ENCODE results near the gene CLEC16A.
"Not testable (repeated sequence)": the region's sequence is repeated elsewhere in the genome, so short reads cannot be mapped to it uniquely, and the experiment has no call there.

The CLEC16A gene

DNA sequence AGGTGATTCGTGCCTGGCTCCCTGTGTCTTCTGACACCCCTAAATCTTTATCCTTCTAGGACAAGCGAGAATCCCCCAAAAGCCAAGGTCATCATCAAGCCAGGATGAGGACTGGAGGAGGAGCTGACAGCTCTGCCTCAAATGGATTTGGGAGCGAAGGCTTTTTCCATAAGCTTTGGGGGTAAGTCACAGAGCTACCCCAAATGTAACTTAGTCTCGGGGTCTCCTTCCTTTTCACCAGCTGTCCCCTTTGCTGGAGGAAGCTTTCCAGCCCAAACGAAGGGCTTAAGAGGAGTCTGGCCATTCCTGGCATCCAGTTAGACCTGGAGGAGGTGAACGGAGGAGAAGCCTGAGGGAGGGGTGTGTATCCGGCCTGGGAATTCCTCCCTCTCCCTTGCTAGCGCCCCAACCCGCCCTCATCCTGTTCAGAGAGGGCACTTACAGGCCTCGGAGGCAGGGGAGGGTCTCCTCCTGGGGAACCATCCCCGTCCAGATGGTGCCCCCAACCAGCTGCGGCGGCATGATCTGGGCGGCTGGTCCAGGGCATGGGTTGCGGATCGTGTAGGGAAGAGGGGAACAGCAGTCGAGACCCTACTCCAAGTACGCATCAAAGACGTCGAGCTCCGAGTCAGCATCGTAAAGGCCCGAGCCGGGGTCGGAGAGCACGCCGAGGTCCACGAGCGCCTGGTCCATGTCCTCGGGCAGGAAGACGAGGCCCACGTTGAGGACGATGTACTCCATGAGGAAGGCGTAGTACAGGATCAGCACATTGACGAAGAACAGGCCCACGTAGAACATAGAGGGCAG lies 3.0 kb upstream of the CLEC16A start:
- Histone ChIP-seq H3K27ac (ENCODE audit: low read length) (no peak overlapping the region), H3K4me1 (ENCODE audit: control insufficient read depth, insufficient read depth, low read length) (peaks cover 7% of the 10 kb centered on the region; the same call in 1 of the 2 replicates), H3K36me3 (ENCODE audit: control insufficient read depth, insufficient read depth, low read length) (no peaks in the 10 kb centered on the region), H3K9me3 (ENCODE audit: control insufficient read depth, insufficient read depth, low read length) (no peaks in the 10 kb centered on the region), H3K4me3 (ENCODE audit: low read length) (peak overlapping the region; percentile 61; the same call in 1 of the 2 replicates), H3K27me3 (ENCODE audit: control insufficient read depth, insufficient read depth, low read length) (no peaks in the 10 kb centered on the region)
- DNase-seq (ENCODE audit: low read depth, low spot score), result no peak
- WGBS (ENCODE audit: insufficient coverage, insufficient read length), result no CpG with 5 or more reads among the region's 36 CpGs

DNA sequence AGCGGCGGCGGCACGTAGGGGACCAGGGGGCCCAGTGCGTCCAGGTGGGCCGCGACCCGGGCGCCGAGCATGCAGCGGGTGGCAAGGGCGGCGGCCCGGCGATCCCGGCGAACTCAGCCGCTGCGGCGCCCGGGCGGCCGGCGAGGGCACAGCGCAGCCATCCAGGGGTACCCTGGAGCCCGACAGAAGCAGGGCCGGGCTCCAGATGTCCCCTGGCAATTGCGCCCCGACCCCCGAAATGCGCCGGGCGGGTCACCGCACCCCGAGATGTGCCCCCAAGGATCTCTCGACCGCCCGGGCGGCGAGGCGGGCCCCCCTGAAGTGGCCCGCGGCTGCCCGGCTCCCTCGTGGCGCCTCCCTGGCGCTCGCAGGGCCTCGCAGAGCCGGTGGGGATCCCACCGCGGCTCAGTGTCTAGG lies 2.4 kb upstream of the CLEC16A start:
- not testable (repeated sequence) for DNase-seq (ENCODE audit: low read depth, low spot score); H3K27ac ChIP-seq (ENCODE audit: low read length); H3K36me3 ChIP-seq (ENCODE audit: control insufficient read depth, insufficient read depth, low read length); H3K4me1 ChIP-seq (ENCODE audit: control insufficient read depth, insufficient read depth, low read length); H3K27me3 ChIP-seq (ENCODE audit: control insufficient read depth, insufficient read depth, low read length); H3K9me3 ChIP-seq (ENCODE audit: control insufficient read depth, insufficient read depth, low read length)
- H3K4me3 ChIP-seq (ENCODE audit: low read length), result peak overlapping the region; percentile 61; the same call in 1 of the 2 replicates
- no CpG with 5 or more reads among the region's 52 CpGs for WGBS (ENCODE audit: insufficient coverage, insufficient read length)

DNA sequence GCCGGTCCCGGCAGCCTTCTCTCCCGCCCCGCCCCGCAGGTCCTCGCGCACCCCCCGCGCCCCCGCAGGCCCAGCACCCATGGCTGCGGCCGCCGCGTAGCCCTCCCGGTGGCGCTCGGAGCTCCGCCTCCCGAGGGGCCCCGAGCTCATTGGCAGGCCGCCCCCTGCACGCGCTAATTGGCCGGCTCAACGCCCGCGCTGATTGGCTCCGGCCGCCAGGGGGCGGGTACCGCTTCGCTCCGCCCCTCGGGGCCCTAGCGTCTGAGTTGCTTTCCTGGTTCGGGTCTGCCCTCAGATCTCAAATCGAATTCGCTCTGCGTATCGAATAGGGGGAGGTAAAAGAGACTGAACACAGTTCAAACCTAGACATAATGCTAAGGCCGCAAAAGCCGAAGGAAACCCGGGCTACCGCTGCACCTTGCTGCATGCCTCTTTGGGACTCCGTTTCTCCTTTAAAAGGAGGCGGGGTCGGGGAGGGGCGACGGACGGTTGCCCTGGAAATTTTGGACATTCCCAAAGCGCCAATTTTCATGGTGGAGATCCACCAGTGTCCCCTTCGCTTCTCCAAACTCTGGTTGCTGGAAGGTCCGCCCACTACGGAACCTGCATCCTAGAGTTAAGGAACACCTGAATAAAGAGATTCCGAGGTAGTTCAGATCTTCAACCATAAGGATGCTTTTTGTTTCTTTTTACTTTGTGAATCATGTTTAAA lies 1.9 kb upstream of the CLEC16A start, which contains the start of gene DEXI:
Gene DEXI, minus strand, starts transcription at position 117 of the 712 bp plus-strand sequence. CDS start 463 bp downstream, outside the sequence.
- Histone ChIP-seq H3K4me3 (ENCODE audit: low read length) (peak within 1 kb of the TSS; percentile 61; the same call in 1 of the 2 replicates), H3K36me3 (ENCODE audit: control insufficient read depth, insufficient read depth, low read length) (no peaks in the 10 kb centered on the region), H3K27me3 (ENCODE audit: control insufficient read depth, insufficient read depth, low read length) (no peaks in the 10 kb centered on the region), H3K27ac (ENCODE audit: low read length) (no peak within 1 kb of the TSS), H3K4me1 (ENCODE audit: control insufficient read depth, insufficient read depth, low read length) (peaks cover 10% of the 10 kb centered on the region; the same call in 1 of the 2 replicates), H3K9me3 (ENCODE audit: control insufficient read depth, insufficient read depth, low read length) (no peaks in the 10 kb centered on the region)
- peak; percentile 58 for DNase-seq (ENCODE audit: low read depth, low spot score)
- no CpG with 5 or more reads among the region's 55 CpGs for WGBS (ENCODE audit: insufficient coverage, insufficient read length)

DNA sequence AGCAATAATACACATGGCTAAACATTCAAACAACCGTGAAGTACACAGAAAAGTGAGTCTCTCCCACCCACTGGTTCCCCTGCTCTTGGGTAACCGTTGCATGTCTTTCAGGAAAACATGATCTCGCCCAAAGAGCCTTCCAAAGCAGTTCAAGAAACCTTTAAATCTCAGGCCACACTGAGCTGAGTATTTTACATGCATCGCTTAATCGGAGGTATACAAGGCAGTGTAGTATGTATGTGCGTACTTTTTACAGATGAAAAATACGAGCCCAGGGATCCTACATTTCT lies 1.4 kb upstream of the CLEC16A start:
- no peaks in the 10 kb centered on the region for H3K36me3 ChIP-seq (ENCODE audit: control insufficient read depth, insufficient read depth, low read length)
- WGBS (ENCODE audit: insufficient coverage, insufficient read length), result no CpG with 5 or more reads among the region's 7 CpGs
- H3K27me3 ChIP-seq (ENCODE audit: control insufficient read depth, insufficient read depth, low read length), result no peaks in the 10 kb centered on the region
- H3K9me3 ChIP-seq (ENCODE audit: control insufficient read depth, insufficient read depth, low read length), result no peaks in the 10 kb centered on the region
- no peak for DNase-seq (ENCODE audit: low read depth, low spot score)
- no peak overlapping the region for H3K4me3 ChIP-seq (ENCODE audit: low read length)
- H3K27ac ChIP-seq (ENCODE audit: low read length), result no peak overlapping the region
- H3K4me1 ChIP-seq (ENCODE audit: control insufficient read depth, insufficient read depth, low read length), result peaks cover 10% of the 10 kb centered on the region; the same call in 1 of the 2 replicates

DNA sequence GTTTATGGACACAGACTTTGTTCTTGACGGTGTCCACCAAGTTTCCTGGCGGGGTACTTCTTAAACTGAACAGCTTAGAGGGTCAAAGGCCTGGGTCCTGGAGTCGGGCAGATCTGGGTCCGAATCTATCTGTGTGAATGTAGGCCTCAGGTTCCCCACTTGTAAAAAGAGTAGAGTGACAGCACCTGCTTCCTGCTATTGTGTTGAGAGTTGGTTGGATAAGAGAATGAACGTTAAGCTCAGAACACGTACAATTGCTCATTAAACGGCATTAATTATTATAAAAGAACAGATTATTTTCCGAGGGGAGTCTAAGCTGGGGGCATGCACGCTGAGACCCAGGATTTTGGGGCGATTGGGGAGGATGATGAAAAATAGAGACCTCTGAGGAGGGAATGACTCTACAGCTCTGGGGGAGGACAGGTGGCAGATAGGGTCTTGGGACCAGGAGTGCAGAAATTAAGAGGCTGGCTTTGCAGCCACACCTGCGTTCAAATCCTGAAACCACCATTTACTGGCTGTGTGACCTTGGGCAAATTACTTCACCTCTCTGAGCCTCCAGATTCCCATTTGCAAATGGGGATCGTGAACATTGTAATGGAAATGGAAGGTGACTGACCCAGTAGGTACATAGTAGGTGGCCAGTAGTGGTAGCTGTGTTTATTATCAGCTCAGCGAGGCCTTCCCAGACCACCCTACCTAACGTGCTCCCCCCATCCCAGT lies 862 bp downstream of the CLEC16A start:
- H3K4me3 ChIP-seq (ENCODE audit: low read length), result peak overlapping the region; percentile 91; the same call in 1 of the 2 replicates
- DNase-seq (ENCODE audit: low read depth, low spot score), result no peak
- no CpG with 5 or more reads among the region's 14 CpGs for WGBS (ENCODE audit: insufficient coverage, insufficient read length)
- peaks cover 18% of the 10 kb centered on the region; the same call in 1 of the 2 replicates for H3K4me1 ChIP-seq (ENCODE audit: control insufficient read depth, insufficient read depth, low read length)
- H3K27me3 ChIP-seq (ENCODE audit: control insufficient read depth, insufficient read depth, low read length), result no peaks in the 10 kb centered on the region
- H3K27ac ChIP-seq (ENCODE audit: low read length), result no peak overlapping the region
- H3K36me3 ChIP-seq (ENCODE audit: control insufficient read depth, insufficient read depth, low read length), result no peaks in the 10 kb centered on the region
- H3K9me3 ChIP-seq (ENCODE audit: control insufficient read depth, insufficient read depth, low read length), result no peaks in the 10 kb centered on the region

DNA sequence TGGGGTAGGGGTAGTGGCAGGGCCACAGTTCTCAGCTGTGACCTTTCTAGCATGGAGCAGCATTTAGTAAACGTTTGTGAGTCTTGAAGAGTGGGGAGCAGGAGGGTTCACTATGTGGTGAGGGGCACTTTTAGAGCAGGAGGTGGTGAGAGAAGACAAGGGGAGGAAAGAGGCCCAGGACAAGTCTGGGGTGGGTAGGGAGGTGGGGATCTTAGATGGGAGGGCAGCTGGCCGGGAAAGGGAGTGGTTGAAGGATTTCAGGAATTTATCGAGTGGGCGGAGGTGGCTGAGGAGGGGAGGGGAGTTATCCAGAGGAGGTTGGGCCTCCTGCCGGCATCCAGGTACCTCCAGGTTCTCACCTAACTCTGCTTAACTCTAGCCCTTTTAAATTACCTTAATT lies 1.9 kb downstream of the CLEC16A start:
- no peak overlapping the region for H3K4me3 ChIP-seq (ENCODE audit: low read length)
- peaks cover 17% of the 10 kb centered on the region; the same call in 1 of the 2 replicates for H3K4me1 ChIP-seq (ENCODE audit: control insufficient read depth, insufficient read depth, low read length)
- DNase-seq (ENCODE audit: low read depth, low spot score), result no peak
- H3K9me3 ChIP-seq (ENCODE audit: control insufficient read depth, insufficient read depth, low read length), result no peaks in the 10 kb centered on the region
- no peaks in the 10 kb centered on the region for H3K27me3 ChIP-seq (ENCODE audit: control insufficient read depth, insufficient read depth, low read length)
- WGBS (ENCODE audit: insufficient coverage, insufficient read length), result no CpG with 5 or more reads among the region's 5 CpGs
- H3K36me3 ChIP-seq (ENCODE audit: control insufficient read depth, insufficient read depth, low read length), result no peaks in the 10 kb centered on the region
- H3K27ac ChIP-seq (ENCODE audit: low read length), result no peak overlapping the region

DNA sequence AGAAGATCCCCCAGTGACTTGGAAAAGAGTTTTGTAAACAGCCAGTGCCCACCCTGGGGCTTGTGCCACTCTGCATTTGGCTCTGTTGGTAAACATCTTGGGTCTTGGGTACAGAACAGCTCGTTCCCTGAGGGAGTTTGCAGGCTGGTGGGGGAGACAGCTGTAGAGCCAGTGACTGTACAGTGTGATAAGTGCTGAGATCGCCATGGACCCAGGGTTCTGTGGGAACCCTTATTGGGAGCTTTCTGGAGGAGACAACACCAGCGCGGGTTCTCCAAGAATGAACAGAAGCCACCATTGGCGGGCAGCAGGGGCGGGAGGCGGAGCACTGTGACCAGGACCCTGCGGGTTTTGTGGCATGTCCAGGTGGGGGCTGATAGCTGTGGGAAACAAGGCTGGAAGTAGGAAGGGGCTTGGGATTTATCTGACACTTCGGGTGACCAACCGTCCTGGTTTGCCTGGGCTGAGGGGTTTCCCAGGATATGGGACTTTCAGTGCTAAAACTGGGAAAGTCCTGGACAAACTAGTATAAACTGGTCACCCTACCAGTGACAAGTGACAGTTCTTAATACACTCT lies 2.9 kb downstream of the CLEC16A start:
- Histone ChIP-seq H3K4me3 (ENCODE audit: low read length) (no peak overlapping the region), H3K27me3 (ENCODE audit: control insufficient read depth, insufficient read depth, low read length) (no peaks in the 10 kb centered on the region), H3K27ac (ENCODE audit: low read length) (no peak overlapping the region), H3K36me3 (ENCODE audit: control insufficient read depth, insufficient read depth, low read length) (no peaks in the 10 kb centered on the region), H3K4me1 (ENCODE audit: control insufficient read depth, insufficient read depth, low read length) (peaks cover 17% of the 10 kb centered on the region; the same call in 1 of the 2 replicates), H3K9me3 (ENCODE audit: control insufficient read depth, insufficient read depth, low read length) (no peaks in the 10 kb centered on the region)
- WGBS (ENCODE audit: insufficient coverage, insufficient read length), result no CpG with 5 or more reads among the region's 10 CpGs
- no peak for DNase-seq (ENCODE audit: low read depth, low spot score)

DNA sequence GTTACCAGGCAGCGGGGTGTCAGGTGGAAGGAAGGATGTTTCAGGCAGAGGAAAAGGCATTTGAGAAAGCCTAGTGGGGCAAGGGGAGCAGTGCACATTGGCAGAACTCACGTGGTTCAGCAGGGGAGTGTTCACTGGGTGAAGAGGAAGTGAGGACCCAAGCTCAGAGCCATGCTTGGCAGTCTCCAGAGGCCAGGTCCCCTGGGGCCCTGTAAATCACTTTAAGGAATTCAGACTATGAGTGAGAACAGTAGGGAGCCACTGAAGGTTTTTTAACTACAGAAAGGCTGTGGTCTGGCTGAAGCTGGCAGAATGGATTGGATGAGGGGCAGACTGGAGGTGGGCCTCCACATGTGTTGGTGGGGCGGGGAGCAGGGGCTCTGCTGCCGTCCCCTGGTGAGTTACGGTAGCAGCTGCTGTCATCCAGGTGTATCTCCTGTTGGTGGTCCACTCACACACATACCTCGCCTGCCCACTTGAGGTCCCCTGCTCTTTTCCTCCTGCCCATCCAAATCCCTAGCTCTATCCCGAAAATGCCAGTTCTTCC lies 5.1 kb downstream of the CLEC16A start:
- Histone ChIP-seq H3K27me3 (ENCODE audit: control insufficient read depth, insufficient read depth, low read length) (no peaks in the 10 kb centered on the region), H3K4me1 (ENCODE audit: control insufficient read depth, insufficient read depth, low read length) (peaks cover 17% of the 10 kb centered on the region; the same call in 1 of the 2 replicates), H3K36me3 (ENCODE audit: control insufficient read depth, insufficient read depth, low read length) (no peaks in the 10 kb centered on the region), H3K4me3 (ENCODE audit: low read length) (no peak overlapping the region), H3K27ac (ENCODE audit: low read length) (no peak overlapping the region), H3K9me3 (ENCODE audit: control insufficient read depth, insufficient read depth, low read length) (no peaks in the 10 kb centered on the region)
- no CpG with 5 or more reads among the region's 7 CpGs for WGBS (ENCODE audit: insufficient coverage, insufficient read length)
- no peak for DNase-seq (ENCODE audit: low read depth, low spot score)

DNA sequence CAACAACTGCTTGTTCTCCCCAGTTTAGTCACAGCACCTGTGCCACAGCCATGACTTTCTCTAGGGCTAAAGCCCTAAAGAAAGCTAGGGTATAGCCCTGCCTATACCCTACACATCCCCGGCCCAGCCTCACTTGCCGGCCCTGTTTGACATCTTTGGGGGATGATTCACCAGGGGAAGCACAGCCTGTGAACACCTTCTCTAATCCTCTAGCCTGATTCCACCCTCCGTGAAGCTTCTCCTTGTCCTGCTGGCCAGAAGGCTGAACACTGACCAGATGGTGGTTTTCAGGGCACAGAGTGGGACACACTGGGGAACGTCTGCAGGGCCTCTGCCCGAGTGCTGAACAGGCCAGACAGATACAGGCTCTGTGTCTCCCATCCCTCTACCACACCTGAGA lies 6.0 kb downstream of the CLEC16A start:
- Histone ChIP-seq H3K9me3 (ENCODE audit: control insufficient read depth, insufficient read depth, low read length) (no peaks in the 10 kb centered on the region), H3K4me1 (ENCODE audit: control insufficient read depth, insufficient read depth, low read length) (peaks cover 17% of the 10 kb centered on the region; the same call in 1 of the 2 replicates), H3K27ac (ENCODE audit: low read length) (no peak overlapping the region), H3K4me3 (ENCODE audit: low read length) (no peak overlapping the region), H3K36me3 (ENCODE audit: control insufficient read depth, insufficient read depth, low read length) (no peaks in the 10 kb centered on the region), H3K27me3 (ENCODE audit: control insufficient read depth, insufficient read depth, low read length) (no peaks in the 10 kb centered on the region)
- no peak for DNase-seq (ENCODE audit: low read depth, low spot score)
- no CpG with 5 or more reads among the region's 5 CpGs for WGBS (ENCODE audit: insufficient coverage, insufficient read length)

DNA sequence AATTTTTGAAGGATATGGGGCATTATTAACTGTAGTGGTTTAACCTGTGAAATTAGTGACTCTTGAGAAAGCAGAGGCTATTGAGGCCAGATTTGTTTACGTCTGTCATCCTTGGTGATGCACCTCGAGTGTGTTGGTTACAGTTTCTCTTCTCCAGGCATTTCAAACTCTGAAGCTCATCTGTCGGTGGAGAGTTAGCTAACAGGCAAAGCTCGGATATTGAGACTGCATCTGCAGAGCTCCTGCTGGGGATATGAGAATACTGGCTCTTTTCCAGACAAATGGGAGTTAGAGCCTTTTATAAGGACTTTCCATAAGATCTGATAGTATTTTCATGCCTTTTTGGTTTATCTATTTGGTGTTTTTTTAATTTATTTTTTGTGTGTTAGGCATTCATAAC lies 6.7 kb downstream of the CLEC16A start:
- Histone ChIP-seq H3K9me3 (ENCODE audit: control insufficient read depth, insufficient read depth, low read length) (no peaks in the 10 kb centered on the region), H3K27ac (ENCODE audit: low read length) (no peak overlapping the region), H3K4me1 (ENCODE audit: control insufficient read depth, insufficient read depth, low read length) (peaks cover 15% of the 10 kb centered on the region; the same call in 1 of the 2 replicates), H3K36me3 (ENCODE audit: control insufficient read depth, insufficient read depth, low read length) (no peaks in the 10 kb centered on the region), H3K27me3 (ENCODE audit: control insufficient read depth, insufficient read depth, low read length) (no peaks in the 10 kb centered on the region), H3K4me3 (ENCODE audit: low read length) (no peak overlapping the region)
- no CpG with 5 or more reads among the region's 4 CpGs for WGBS (ENCODE audit: insufficient coverage, insufficient read length)
- DNase-seq (ENCODE audit: low read depth, low spot score), result no peak
